GM18951 (cell line): ENCODE data around the gene TLE3.

ENCODE experiments used
- POLR2A ChIP-seq: IDR thresholded peaks from 4 replicates; pipeline ENCODE4 v1.6.1; 2011; ENCODE audit warnings: mild to moderate bottlenecking; ENCODE audit not compliant: insufficient read length, insufficient read depth; ENCODE audit errors: extremely low read depth
- in situ Hi-C: fragments of 300-500 bp; cut with MboI; formaldehyde crosslinking; loops from one replicate; pipeline ENCODE4 v1.12.0; 2022; ENCODE audit warnings: low sequenced_read_pairs, mixed read lengths, inconsistent platforms; ENCODE audit not compliant: unreplicated experiment

Gene TLE3

GRCh38 chr15:70033529-70034140 lies 64.1 kb downstream of the TLE3 start:
- TF ChIP-seq POLR2A, result no peak

GRCh38 chr15:70033109-70033508 lies 64.6 kb downstream of the TLE3 start:
- in situ Hi-C loops, result no loop called here
- no peak for TF ChIP-seq POLR2A

More at GRCh38 chr15:70033529-70034140, 64.1 kb downstream of the TLE3 start:
- in situ Hi-C loops, result no loop called here

GRCh38 chr15:70032509-70032908 lies 65.2 kb downstream of the TLE3 start:
- TF ChIP-seq POLR2A, result no peak
- in situ Hi-C loops, result no loop called here

- in situ Hi-C loops, result no loop called here
These were observed 66.0 kb downstream of the TLE3 start for GRCh38 chr15:70031713-70032112.

GRCh38 chr15:70031261-70031660 lies 66.5 kb downstream of the TLE3 start:
- in situ Hi-C loops, result no loop called here
- no peak for TF ChIP-seq POLR2A

More at GRCh38 chr15:70031713-70032112, 66.0 kb downstream of the TLE3 start:
- TF ChIP-seq POLR2A, result no peak

- no peak for TF ChIP-seq POLR2A
- in situ Hi-C loops, result no loop called here
These were observed 66.9 kb downstream of the TLE3 start for GRCh38 chr15:70030851-70031250.

GRCh38 chr15:70029297-70029701 lies 68.4 kb downstream of the TLE3 start:
- in situ Hi-C loops, result no loop called here
- TF ChIP-seq POLR2A, result no peak

GRCh38 chr15:70027518-70027917 lies 70.2 kb downstream of the TLE3 start:
- in situ Hi-C loops, result no loop called here
- TF ChIP-seq POLR2A, result no peak

- no peak for TF ChIP-seq POLR2A
- in situ Hi-C loops, result no loop called here
These were observed 70.7 kb downstream of the TLE3 start for GRCh38 chr15:70026991-70027390.

GRCh38 chr15:70025413-70026296 lies 72.1 kb downstream of the TLE3 start:
- in situ Hi-C loops, result no loop called here
- TF ChIP-seq POLR2A, result no peak

- no peak for TF ChIP-seq POLR2A
- in situ Hi-C loops, result no loop called here
These were observed 73.2 kb downstream of the TLE3 start for GRCh38 chr15:70024521-70024920.

GRCh38 chr15:70023769-70024491 lies 73.8 kb downstream of the TLE3 start:
- TF ChIP-seq POLR2A, result no peak
- in situ Hi-C loops, result no loop called here

- TF ChIP-seq POLR2A, result no peak
- in situ Hi-C loops, result no loop called here
These were observed 74.5 kb downstream of the TLE3 start for GRCh38 chr15:70023064-70023768.
